GM18870 (cell line): ENCODE results near the gene IRF2BP2.

ENCODE experiments used
- ATAC-seq: cut with Tn5 transposase; IDR thresholded peaks from one replicate; pipeline ENCODE4 v1.9.1; 2021; ENCODE audit warnings: moderate library complexity; ENCODE audit not compliant: unreplicated experiment

IRF2BP2 gene

DNA sequence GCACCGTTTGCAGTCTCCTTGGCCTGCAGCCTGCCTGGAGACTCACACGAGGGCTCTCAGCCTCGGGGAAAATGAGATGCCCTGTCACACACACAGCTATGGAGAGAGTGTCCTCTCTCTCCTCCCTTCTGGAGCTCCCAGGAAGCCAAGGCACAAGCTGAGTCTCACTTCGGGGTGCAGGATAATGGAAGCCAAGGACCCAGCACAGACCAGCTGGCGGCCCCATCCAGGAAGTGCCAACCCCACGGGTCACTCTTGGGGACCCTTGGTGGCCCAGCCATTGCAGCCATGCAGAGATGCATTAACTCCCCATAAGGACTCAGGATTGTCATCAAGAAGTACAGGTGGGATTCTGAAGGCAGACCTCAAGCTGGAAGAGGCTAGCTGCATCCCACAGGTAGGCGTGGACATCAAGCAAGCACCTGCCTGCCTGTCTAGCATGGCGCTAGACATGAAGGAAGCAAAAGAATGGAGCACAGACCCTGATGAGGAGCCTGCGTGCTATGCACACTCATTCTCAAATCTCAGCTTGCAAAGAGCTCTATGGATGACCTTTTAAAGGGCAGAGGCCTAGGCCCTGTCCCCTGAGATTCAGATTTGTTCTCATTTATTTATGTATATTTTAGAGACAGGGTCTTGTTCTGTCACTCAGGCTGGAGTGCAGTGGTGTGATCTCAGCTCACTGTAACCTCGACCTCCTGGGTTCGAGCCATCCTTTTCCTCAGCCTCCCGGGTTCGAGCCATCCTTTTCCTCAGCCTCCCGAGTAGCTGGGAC, 49.9 kb downstream of the IRF2BP2 start:
- ATAC-seq: no peak

DNA sequence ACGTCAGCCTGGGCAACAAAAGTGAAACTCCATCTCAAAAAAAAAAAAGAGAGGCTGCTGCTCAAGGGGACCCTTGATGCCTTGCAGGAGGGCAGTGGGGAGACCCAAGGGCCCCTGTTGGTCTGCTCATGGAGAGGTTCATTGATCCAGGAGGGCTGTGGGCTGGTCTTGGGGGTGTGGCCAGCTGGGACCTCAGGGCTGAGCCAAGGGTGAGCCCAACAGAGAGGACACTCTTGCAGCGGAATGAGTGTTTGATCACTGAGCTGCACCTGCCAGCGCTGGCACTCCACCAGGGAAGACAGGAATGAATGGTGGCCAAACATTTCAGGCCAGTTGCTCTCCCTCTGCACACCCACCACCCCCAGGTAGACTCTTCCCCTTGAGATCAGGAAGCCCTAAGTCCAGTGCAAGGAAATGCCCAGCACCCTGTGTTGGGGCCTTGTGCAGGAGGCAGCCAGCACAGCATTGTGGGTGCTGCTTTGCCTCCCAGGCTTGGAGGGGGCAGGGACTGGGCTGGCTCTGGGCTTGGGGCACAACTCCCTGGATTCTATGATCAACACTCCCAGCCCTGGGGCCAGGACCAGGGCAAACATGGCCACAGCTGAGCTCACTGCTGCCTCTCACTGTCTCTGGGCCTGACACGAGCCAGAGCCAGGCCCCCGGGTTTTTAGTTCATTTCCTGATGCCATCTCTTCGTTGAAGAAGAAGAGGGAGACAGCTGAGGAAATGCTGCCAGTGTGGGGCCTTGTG, 50.7 kb downstream of the IRF2BP2 start:
- no peak for ATAC-seq

DNA sequence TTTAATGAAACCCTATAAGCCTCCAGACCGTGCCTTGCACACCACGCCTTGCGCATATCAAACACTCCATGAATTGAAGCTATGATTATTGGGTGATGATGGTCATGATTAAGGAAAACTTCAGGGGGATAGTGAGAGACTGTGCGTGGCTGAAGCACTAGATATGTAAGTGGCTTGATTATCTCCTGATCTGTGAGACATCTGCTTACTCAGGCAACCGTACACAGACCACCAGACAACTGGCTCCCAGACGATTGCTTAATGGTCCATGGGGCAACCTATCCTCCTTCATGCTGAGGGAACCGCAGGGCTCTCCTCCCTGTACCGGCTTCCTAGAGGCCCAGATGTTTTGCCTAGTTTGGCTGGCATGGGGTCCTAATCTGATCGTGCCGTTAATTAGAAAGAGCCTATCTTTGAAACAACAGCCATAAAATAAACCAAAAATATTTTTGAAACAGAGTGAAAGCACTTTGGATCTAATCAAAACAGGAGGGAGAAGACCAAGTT, 51.6 kb downstream of the IRF2BP2 start:
- no peak for ATAC-seq

DNA sequence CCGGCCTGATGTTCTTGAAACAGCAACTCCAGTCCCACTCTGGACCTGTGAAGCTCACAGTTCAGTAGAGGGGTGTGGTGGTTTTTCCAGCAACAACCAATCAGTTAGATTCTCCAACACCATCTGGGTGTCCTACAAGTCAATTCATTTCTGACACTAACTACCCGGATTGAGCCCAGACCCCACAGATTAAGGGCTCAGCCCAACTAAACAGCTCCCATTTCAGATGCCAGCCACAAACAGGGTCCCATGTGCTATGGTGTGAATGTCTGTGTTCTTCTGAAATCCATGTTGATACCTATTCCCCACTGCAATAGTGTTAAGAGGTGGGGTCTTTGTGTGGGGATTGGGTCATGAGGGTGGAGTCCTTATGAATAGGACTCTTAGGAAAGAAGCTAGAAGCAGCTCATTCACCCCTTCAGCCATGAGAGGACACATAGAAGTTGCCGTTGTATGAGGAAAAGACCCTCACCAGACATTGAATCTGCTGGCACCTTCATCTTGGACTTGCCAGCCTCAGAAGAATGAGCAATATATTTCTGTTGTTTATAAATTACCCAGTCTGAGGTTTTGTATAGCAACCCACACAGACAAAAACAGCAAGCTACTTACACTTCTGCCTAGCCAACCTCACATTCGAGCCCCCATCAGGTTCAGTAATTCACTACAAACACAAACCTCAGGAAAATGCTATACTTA, 53.6 kb downstream of the IRF2BP2 start:
- ATAC-seq: no peak

DNA sequence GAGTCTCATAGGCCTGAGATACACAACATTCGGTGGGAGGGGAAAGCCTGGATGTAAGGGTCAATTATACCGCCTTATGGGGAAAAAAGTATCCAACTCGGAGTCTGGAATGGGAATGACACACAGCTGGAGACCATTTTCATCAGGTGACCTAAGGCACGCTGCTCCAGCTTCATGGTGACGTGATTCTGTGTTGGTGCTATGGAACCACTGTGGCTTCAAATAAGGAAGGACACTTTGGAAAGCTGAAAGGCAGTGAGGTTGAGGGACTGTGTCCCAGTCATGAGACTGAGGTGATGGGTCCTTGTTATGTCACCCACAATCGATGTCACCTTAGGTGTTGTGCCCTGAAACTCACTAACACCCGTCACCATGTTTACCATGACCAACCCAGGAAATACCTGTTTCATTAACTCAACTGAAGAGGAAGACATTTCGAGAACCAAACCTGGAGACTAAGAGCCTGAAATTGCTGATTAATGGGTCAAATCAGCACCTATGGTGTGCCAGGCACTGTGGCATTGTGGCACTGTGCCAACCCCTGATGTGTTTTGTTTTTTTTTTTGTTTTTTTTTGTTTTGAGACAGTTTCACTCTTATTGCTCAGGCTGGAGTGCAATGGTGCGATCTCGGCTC, 54.5 kb downstream of the IRF2BP2 start:
- ATAC-seq: no peak

DNA sequence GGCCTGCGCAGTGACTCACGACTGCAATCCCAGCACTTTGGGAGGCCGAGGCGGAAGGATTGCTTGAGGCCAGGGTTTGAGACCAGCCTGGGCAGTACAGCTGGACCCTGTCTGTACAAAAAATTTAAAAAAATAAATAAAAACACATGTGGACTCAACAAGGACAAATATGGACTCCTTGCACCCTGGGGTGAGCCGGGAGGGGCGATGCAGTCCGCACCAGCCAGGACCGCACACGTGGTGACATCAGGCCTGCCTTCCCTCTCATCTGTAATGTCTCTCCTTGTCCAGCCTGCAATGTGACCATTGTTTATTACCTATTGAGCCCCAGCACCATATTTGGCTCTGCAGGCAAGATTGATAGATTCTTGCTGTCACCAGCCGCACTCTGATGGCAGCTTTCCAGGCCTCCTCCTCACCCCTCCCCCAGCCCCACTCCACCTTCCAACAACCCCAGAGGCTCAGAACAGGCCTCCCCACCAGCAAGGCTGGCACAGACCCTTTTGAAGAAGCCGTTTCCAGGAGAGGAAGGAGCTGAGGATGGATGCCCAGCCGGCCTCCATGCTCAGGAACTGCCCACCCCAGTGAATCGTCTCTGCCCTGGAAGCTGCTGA, 55.2 kb downstream of the IRF2BP2 start:
- no peak for ATAC-seq
